Nephron progenitor cell (in vitro differentiated cells): ENCODE data around the gene GFPT2.

Experiments
- DNase-seq: peaks from one replicate; pipeline ENCODE4 v3.0.0; 2021
- H3K27ac Mint-ChIP-seq: 2 replicates; pipeline ENCODE4 v1.8.0; 2021; ENCODE audit warnings: mild to moderate bottlenecking, moderate library complexity, mixed read lengths
- H3K27me3 Mint-ChIP-seq: 2 replicates; pipeline ENCODE4 v1.8.0; 2021; ENCODE audit warnings: mild to moderate bottlenecking, low read depth, mixed read lengths; ENCODE audit not compliant: poor library complexity
- H3K36me3 Mint-ChIP-seq: 2 replicates; pipeline ENCODE4 v1.8.0; 2021; ENCODE audit warnings: low read depth, mixed read lengths
- H3K4me1 Mint-ChIP-seq: 2 replicates; pipeline ENCODE4 v1.8.0; 2021; ENCODE audit warnings: mixed read lengths
- H3K4me3 Mint-ChIP-seq: 2 replicates; pipeline ENCODE4 v1.8.0; 2021; ENCODE audit warnings: mild to moderate bottlenecking, moderate library complexity, mixed read lengths
- H3K9me3 Mint-ChIP-seq: 2 replicates; pipeline ENCODE4 v1.8.0; 2021; ENCODE audit warnings: mild to moderate bottlenecking, moderate library complexity, mixed read lengths
- TF ChIP-seq, protein P1 (sequence below): fragments of 200-600 bp; sonication (generic); IDR thresholded peaks from 2 replicates; pipeline ENCODE4 v1.5.0; 2021; ENCODE audit warnings: antibody characterized with exemption

Gene GFPT2

DNA sequence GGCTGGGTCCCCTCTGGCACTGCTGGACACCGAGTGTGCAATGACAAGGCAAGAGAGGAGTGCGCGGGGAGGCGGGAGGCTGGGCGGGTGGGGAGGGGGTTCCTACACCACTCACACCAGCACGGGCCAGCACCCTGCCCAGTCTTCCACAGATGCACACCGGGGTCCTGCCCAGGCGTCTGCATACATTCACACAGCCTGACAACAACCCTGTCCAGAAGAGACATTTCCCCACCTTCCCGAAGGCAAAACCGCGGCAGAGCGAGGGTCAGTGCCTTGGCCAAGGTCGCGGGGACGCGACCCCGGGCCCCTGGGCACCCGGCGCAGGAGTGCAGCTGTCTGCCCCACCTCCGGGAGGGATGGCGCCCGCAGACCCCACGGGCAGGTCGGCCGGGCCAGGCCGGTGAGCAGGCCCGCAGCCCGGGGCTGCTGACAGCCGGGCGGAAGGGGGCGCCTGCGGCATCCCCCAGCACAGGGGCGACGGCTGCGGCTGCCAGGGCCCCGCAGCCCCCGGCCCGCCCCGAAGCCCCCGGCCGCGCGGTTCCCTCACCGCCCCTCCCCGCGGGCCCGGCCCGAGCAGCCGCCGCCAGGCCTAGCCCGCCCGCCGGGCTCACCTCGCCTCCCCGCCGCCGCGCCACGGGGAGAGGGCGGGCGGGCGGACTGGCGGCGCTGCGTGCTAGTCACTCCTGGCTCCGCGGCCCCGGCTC, 61.7 kb downstream of the GFPT2 start:
- Mint-ChIP-seq H3K4me1 (peaks cover 33% of the 10 kb centered on the region), H3K27ac (no peak overlapping the region), H3K36me3 (peaks cover 42% of the 10 kb centered on the region), H3K4me3 (peak overlapping the region; percentile 87), H3K27me3 (peaks cover 6% of the 10 kb centered on the region), H3K9me3 (peaks cover 6% of the 10 kb centered on the region)
- peak; percentile 34 for DNase-seq
- TF ChIP-seq, protein P1, sequence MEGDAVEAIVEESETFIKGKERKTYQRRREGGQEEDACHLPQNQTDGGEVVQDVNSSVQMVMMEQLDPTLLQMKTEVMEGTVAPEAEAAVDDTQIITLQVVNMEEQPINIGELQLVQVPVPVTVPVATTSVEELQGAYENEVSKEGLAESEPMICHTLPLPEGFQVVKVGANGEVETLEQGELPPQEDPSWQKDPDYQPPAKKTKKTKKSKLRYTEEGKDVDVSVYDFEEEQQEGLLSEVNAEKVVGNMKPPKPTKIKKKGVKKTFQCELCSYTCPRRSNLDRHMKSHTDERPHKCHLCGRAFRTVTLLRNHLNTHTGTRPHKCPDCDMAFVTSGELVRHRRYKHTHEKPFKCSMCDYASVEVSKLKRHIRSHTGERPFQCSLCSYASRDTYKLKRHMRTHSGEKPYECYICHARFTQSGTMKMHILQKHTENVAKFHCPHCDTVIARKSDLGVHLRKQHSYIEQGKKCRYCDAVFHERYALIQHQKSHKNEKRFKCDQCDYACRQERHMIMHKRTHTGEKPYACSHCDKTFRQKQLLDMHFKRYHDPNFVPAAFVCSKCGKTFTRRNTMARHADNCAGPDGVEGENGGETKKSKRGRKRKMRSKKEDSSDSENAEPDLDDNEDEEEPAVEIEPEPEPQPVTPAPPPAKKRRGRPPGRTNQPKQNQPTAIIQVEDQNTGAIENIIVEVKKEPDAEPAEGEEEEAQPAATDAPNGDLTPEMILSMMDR: no peak

DNA sequence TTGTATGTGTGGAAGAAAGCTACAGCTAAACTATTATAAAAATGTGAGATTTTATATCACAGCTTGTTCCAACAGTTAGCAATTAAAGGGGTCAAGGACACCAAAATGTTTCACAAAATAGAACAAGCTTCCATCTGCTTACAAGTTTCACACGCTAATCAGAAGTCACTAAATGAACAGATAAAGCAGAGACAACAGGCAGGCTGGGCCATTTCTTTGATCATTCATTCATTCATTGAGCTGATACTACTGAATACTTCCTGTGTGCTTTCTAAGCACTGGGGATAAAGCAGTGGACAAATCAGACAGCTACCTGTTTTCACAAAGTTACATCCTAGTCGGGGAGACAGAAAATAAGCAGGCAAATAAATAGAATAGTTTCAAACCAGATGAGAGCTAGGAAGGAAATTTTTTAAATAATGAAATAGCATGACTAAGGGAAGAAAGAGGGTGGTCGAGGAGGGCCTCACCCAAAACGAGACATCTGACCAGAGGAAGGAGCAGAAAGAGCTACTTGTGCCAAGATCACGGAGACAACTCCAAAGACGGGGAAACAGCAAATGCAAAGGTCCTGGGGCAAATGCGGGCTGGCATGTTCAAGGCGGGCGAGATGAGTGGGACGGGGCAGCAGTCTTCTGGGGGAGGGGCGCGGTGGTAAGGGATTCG, 62.4 kb downstream of the GFPT2 start:
- H3K27me3 Mint-ChIP-seq: peaks cover 6% of the 10 kb centered on the region
- peak overlapping the region; percentile 87 for H3K4me3 Mint-ChIP-seq
- DNase-seq: no peak

DNA sequence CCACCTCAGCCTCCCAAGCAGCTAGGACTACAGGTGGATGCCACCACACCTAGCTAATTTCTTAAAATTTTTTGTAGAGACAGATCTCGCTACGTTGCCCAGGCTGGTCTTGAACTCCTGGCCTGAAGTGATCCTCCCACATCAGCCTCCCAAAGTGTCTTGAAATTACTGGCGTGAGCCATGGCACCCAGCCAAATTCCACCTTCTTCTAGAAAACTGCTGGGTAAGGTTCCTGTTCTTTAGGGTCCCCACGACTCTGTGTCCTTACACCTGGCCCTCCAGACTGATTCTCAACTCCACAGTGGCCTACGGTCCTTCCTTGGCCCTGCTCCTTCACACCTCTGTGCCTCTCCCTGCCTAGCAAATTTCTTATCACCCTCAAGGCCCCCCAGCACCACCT, 63.2 kb downstream of the GFPT2 start:
- peaks cover 46% of the 10 kb centered on the region for H3K36me3 Mint-ChIP-seq
- TF ChIP-seq, protein P1: no peak
- peak overlapping the region; percentile 87 for H3K4me3 Mint-ChIP-seq
- peaks cover 6% of the 10 kb centered on the region for H3K27me3 Mint-ChIP-seq
- H3K27ac Mint-ChIP-seq: no peak overlapping the region
- peaks cover 33% of the 10 kb centered on the region for H3K4me1 Mint-ChIP-seq
- peaks cover 8% of the 10 kb centered on the region for H3K9me3 Mint-ChIP-seq
- DNase-seq: no peak

More for the DNA sequence above, 62.4 kb downstream of the GFPT2 start:
- H3K9me3 Mint-ChIP-seq: peaks cover 8% of the 10 kb centered on the region
- no peak overlapping the region for H3K27ac Mint-ChIP-seq
- TF ChIP-seq, protein P1: no peak
- H3K36me3 Mint-ChIP-seq: peaks cover 40% of the 10 kb centered on the region
- H3K4me1 Mint-ChIP-seq: peaks cover 33% of the 10 kb centered on the region

DNA sequence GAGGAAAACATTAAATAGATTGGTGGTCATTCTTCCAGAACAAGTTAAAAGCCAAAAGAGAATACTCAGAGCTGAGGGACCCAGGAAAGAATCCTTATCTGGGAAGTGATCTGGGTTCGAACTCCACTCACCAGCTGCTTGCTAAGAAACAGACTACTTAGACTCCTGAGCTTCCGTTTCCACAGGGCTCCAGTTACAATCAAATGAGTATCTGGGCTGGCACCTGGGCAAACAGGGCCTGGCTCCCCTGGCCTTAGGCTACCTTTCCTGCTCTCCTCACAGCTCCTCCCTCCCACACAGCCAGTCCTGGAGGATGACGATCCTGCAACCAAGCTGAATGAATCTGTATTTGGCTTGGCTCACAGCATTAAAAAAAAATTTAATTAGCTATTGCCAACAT, 63.7 kb downstream of the GFPT2 start:
- H3K27me3 Mint-ChIP-seq: peaks cover 6% of the 10 kb centered on the region
- peaks cover 33% of the 10 kb centered on the region for H3K4me1 Mint-ChIP-seq
- H3K27ac Mint-ChIP-seq: no peak overlapping the region
- no peak for DNase-seq
- no peak overlapping the region for H3K4me3 Mint-ChIP-seq
- H3K36me3 Mint-ChIP-seq: peaks cover 47% of the 10 kb centered on the region
- H3K9me3 Mint-ChIP-seq: peaks cover 8% of the 10 kb centered on the region
- TF ChIP-seq, protein P1: no peak

DNA sequence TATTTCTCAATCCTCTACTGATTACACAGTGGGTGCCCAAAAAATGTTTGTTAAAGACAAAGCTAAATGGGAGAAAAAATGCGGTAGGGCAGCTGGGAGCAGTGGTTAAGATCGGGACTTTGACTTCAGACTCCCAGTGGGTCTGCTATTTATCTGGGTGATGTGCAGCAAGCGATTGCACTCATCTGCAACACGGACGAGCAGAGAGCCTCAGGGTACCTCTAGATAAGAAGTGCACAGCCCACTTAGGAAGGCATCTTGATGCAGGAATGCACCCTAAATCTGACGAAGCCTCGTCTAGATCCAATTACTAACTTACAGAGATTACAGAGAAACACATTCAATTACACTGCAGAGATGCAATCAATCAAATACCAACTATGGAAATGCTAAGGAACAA, 65.3 kb downstream of the GFPT2 start:
- DNase-seq: no peak
- H3K36me3 Mint-ChIP-seq: peaks cover 51% of the 10 kb centered on the region
- no peak overlapping the region for H3K27ac Mint-ChIP-seq
- peaks cover 24% of the 10 kb centered on the region for H3K4me1 Mint-ChIP-seq
- H3K27me3 Mint-ChIP-seq: peaks cover 3% of the 10 kb centered on the region
- peaks cover 8% of the 10 kb centered on the region for H3K9me3 Mint-ChIP-seq
- TF ChIP-seq, protein P1: no peak
- H3K4me3 Mint-ChIP-seq: no peak overlapping the region
